Gastrocnemius medialis (tissue), 4 donors: ENCODE results near the gene GTPBP6.

Source experiments
- POLR2A ChIP-seq, 2 donors: fragments of 450-650 bp; IDR thresholded peaks; one replicate each; pipeline ENCODE4 v1.6.1; 2017; ENCODE audit warnings: antibody characterized with exemption in 2 of 2, mild to moderate bottlenecking in 2 of 2, moderate library complexity in 2 of 2
- TF ChIP-seq, protein P1 (sequence below), 5 experiments: fragments of 450-650 bp in 3 of 5; fragments of 200-600 bp in 2 of 5; sonication (generic) in 2 of 5; IDR thresholded peaks in 4 of 5; conservative IDR thresholded peaks in 1 of 5; 1 replicate in 4 of 5; 2 replicates in 1 of 5; pipeline ENCODE4 v1.5.1; 2016 to 2019; ENCODE audit warnings: antibody characterized with exemption in 5 of 5, mild to moderate bottlenecking in 3 of 5, moderate library complexity in 3 of 5

GRCh38 chrX:318068-318738, 393 bp downstream of the GTPBP6 start:
- TF ChIP-seq, protein P1, sequence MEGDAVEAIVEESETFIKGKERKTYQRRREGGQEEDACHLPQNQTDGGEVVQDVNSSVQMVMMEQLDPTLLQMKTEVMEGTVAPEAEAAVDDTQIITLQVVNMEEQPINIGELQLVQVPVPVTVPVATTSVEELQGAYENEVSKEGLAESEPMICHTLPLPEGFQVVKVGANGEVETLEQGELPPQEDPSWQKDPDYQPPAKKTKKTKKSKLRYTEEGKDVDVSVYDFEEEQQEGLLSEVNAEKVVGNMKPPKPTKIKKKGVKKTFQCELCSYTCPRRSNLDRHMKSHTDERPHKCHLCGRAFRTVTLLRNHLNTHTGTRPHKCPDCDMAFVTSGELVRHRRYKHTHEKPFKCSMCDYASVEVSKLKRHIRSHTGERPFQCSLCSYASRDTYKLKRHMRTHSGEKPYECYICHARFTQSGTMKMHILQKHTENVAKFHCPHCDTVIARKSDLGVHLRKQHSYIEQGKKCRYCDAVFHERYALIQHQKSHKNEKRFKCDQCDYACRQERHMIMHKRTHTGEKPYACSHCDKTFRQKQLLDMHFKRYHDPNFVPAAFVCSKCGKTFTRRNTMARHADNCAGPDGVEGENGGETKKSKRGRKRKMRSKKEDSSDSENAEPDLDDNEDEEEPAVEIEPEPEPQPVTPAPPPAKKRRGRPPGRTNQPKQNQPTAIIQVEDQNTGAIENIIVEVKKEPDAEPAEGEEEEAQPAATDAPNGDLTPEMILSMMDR (IDR thresholded peaks at IDR 0.05 in 4 of 5, conservative IDR thresholded peaks at IDR 0.05 in 1 of 5): no peak
- TF ChIP-seq POLR2A (IDR thresholded peaks at IDR 0.05): peak; percentile 88
